ENCODE measurements around the gene PLK2.

- TF ChIP-seq CTCF (IDR thresholded peaks at IDR 0.05) (no peak), POLR2A (IDR thresholded peaks at IDR 0.05) (no peak)
Measured at GRCh38 chr5:58497386-58497785, 37.5 kb upstream of the PLK2 start.
